Effector CD8-positive, alpha-beta T cell (primary cell): ENCODE results near the gene NMUR1.
"Not testable (repeated sequence)": the region's sequence is repeated elsewhere in the genome, so short reads cannot be mapped to it uniquely, and the experiment has no call there.

Source experiments
- DNase-seq: peaks from one replicate; lab custom pipeline; 2025; lab: John Stamatoyannopoulos, UW
- total RNA-seq, 4 experiments: gene quantifications; one replicate each; lab custom pipeline; 2026; lab: John Stamatoyannopoulos, UW

The NMUR1 gene, protein sequence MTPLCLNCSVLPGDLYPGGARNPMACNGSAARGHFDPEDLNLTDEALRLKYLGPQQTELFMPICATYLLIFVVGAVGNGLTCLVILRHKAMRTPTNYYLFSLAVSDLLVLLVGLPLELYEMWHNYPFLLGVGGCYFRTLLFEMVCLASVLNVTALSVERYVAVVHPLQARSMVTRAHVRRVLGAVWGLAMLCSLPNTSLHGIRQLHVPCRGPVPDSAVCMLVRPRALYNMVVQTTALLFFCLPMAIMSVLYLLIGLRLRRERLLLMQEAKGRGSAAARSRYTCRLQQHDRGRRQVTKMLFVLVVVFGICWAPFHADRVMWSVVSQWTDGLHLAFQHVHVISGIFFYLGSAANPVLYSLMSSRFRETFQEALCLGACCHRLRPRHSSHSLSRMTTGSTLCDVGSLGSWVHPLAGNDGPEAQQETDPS
- 0.44 to 3.6 (median 1.8) reads per million in 4 experiments for total RNA-seq

DNA sequence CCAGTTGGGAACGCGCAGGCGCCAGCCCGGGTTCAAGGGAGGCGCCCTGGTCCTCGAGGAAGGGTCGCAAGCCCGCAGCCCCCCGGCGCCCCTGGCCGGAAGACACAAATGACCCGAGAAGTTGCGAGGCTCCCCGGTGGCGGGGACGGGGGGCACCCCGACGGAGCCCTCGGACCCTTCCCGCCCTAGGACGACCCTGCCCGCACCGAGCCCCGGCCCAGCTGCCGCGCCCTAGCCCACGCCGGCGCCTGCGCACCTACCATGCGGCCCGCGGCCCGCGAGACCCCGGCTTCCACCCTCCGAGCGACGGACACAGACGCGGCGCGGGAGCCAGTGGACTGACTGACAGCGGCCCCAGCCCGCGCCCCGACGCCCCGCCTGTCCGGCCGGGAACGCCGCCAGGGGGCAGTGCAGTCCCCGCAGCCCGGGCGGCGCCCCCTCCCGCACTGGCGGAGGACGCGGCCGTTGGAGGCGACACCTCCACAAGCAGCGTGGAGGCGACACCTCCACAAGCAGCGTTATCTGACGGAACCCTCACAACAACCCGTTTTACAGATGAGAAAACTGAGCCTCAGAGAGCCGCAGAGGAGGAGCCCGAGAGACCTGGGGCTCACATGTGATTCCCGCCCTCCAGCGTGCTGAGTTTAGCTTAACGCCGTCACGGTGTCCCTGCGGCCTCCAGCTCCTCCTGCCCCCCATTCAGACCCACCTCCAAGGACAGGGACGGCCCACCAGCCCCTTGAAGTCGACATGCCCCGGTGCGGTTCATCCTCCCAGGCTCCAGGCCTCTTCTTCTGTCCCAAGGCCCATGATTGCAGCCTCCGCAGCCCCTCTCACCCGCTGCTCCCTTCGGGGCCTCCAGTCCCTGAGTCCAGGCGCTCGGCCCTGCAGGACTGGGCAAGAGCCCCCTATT lies at the start of gene NMUR1:
TSS of gene NMUR1 (minus strand) at position 347 of the 913 bp plus-strand sequence. CDS start at position 263, 84 bp downstream.
- peak; percentile 54 for DNase-seq

GRCh38 chr2:231579560-231579959 lies 49.3 kb upstream of the NMUR1 start:
- no peak for DNase-seq

DNA sequence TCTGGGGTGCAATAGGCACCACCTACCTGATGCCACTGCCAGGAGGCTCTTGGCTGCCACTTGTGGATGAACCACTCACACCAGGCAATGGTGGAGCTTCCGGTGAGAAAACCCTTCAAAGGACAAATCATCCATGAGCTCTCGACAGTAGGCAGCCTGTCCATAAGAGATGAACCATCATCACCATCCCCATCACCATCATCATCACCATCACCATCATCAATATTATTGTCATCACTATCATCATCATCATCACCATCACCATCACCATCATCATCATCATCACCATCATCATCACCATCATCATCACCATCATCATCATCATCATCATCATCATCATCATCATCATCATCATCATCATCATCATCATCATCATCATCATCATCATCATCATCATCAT lies 48.4 kb upstream of the NMUR1 start:
- not testable (repeated sequence) for DNase-seq

DNA sequence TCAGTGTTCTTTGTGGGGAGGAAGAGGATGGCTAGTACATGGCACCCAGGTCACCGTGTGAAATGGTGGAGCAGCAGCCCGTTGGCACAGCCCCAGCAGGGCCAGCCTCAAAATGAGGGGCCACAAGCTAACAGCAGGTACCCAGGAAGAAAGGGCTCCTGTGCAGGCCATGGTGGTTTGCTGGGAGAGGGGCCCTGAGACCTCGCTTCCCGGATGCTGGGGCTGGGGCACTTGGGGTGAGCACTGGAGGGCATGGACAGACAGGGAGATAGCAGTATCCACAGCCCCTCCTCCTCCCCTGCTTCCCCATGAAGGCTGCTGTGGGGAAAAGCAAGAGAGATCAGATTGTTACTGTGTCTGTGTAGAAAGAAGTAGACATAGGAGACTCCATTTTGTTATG lies 46.2 kb upstream of the NMUR1 start:
- DNase-seq = no peak

DNA sequence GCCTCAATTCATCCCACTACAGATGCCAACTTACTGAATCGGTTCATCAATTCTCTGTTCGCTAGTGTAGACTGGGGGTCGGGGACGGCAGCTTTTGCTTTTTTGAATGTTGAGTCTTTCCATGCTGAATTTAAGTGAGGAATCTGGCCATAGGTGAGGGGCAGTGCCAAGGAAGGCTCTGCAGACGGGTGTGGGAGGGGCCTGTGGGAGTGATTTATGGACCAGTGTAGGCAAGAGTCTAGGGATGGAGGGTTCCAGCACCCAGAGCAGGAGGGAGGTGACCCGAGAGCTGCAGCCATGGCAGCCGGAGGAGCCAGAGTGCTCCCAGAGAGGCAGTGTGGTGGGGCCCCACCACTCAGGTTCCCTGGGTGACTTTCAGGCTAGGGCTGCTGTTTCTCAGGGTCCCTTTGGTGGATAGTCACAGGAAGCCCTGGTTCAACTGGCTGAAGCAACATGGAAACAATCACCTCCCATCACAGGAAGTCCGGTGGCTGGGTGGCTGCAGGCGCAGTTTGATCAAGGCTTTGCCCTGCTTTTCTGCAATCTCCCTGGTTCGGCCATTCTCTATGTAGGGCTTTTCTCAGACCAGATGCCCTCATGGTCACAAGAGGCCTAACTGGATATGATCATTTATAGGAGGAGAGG lies 45.5 kb upstream of the NMUR1 start:
- no peak for DNase-seq

DNA sequence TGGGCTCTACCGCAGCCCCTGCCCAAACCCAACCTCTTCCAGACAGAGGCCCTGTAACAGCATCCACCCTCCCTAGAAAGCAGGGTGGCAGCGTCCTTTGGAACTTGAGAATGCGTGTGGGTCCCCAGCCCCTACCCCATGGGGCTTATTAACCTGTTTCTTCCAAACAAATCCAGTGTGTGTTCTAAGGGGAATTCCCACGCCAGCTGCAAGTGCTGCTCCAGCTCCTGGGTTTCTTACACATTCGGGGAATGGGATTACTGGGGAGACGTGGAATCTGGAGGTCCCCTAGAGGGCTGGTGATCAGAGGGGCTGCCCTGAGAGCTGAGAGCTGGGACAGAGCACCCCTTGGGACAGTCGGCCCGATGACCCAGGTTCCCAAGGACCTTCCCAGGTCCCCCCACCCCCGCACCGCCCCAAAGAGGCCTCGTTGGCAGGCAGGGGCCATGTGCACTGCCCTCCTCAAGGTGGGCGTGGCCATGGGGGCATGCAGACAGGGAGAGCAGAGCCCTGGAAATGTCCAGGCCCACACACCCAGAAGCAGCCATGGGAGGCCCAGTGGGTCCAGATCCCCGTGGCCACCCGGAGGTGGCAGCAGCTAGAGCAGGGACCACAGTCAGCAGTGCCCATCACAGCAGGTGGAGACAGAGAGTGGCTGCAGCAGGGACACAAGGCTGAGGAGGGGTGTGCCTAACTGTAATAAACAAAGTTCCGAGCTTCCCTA lies 43.6 kb upstream of the NMUR1 start:
- DNase-seq = no peak

- DNase-seq = no peak
Measured at GRCh38 chr2:231573096-231573495, 42.9 kb upstream of the NMUR1 start.

GRCh38 chr2:231571661-231572191 lies 41.5 kb upstream of the NMUR1 start:
- no peak for DNase-seq

- DNase-seq = not testable (repeated sequence)
Measured at GRCh38 chr2:231570915-231571314, 40.7 kb upstream of the NMUR1 start.

GRCh38 chr2:231568785-231569435 lies 38.7 kb upstream of the NMUR1 start:
- no peak for DNase-seq

DNA sequence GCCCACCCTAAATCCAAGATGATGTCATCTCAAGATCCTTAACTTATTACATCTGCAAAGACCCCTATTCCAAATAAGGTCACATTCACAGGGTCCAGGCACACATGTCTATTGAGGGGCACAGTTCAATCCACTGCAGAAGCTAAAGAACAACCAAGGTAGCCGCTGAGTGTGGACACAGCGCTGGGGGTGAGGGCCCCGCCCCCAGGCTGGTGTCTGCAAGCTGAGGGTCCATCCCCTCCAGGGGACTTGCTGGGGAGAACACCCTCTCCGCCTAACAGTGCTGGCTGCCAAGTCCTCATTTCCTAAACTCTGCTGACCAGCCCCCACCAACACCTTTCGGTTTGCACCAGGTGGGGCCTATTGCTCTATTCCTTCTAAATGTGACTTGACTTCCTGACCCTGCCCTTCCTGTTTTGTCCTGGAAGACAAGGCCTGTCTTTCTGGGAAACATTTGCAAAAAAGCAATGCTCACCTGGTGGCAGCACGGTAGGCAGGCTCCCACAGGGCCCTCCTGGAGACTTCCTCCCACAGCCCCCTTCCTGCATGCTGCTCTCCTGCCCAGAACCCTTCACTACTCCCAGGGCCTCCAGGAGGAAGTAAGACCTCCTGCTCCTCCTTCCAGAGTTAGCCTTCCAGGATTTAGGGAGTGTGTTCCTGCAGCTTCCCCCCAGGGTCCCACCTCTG lies 38.0 kb upstream of the NMUR1 start:
- DNase-seq = no peak

DNA sequence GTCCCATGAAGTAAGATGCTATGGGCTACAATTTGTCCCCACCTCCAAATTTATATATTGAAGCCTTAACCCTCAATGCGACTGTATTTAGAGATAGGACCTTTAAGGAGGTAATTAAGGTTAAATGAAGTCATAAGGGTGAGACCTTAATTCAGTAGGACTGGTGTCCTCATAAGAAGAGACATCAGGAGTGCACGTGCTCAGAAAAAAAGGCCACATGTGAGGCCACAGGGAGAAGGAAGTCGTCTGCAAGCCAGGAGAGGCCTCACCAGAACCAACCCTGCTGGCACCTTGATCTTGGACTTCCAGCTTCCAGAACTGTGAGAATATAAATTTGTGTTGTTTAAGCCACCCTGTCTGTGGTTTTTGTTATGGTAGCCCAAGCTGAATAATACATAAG lies 36.9 kb upstream of the NMUR1 start:
- DNase-seq = no peak

DNA sequence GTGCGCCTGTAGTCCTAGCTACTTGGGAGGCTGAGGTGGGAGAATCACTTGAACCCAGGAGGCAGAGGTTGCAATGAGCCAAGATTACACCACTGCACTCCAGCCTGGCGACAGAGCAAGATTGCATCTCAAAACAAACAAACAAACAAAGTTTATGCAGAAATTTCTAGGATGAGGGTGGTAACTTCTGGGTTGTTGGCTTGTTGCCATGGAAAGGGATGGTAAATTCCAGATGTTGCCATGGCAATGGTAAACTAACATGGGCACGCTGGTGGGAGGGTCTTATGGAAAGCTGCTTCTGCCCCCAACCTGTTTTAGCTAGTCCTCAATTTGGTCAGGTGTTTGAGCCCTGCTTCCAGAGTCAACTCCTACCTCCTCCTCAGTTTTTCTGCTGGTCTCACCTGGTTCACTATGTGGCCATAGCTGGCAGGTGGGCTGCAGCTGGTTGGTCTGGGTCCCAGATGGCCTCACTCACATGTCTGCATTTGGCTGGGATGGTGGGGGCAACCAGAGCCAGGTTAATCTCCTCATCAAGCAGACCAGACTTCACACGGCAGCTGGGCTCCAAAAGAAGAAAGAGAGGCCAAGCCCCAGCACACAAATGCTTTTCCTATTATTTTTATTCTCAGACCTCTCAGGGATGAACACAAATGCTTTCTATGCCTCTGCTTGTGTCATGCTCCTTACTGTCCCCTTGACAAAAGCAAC lies 35.8 kb upstream of the NMUR1 start:
- DNase-seq = no peak

- no peak for DNase-seq
Measured at GRCh38 chr2:231563378-231563961, 33.2 kb upstream of the NMUR1 start.

DNA sequence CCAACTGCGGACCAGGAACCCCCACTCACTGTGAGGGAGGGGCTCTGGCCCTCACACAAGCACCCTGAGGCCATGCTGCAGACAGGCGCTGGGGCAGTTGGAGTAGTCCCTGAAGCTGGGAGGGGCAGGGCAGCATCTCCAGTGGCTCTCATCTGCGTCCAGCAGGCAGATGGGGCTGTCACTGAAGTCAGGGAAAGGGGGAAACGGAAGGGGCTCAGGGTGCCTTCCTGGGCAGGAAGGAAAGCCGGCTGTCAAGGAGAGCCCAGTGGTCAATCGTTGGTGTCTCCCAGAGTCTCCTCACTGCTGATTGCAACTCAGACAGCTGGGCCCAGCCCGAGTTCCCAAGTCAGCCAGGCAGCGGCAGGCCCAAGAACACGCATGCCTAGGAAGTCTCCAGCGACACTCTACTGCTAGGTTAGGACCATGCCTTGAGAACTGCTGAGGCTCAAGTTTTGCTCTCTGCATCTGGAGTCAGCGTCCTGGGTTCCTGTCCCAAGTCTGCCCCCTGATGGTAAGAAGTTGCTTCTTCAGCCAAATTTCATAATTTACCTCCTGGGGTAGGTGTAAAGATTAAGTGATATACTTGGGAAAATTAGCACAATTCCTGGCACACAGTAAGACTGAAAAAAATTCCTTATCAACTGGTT lies 27.4 kb upstream of the NMUR1 start:
- peak; percentile 31 for DNase-seq

DNA sequence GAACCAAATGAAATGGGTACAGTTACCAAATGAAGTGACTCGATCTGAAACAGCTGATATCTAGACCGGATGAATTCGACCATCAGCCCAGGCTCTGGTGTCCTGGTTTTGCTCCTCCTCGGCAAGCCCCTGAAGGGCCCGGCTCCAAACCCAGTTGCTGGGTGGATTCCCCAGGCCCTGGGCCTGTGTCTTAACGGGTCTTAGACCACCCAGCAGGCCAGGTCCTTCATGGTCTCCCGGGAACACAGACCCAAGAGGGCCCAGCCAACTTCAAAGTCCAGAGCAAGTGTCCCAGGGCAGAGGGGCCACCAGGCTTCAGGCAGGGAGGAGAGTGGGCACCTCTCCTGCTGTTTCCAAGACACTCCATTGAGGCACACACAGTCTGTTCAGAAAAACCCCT lies 26.7 kb upstream of the NMUR1 start:
- no peak for DNase-seq

- not testable (repeated sequence) for DNase-seq
Measured at GRCh38 chr2:231556496-231556895, 26.3 kb upstream of the NMUR1 start.

- DNase-seq = no peak
Measured at GRCh38 chr2:231554748-231555545, 24.7 kb upstream of the NMUR1 start.
